WERI-Rb-1 (cell line): ENCODE results near the gene ZMYND19.
"Not testable (repeated sequence)": the region's sequence is repeated elsewhere in the genome, so short reads cannot be mapped to it uniquely, and the experiment has no call there.

ENCODE experiments used
- DNase-seq: peaks from one replicate; pipeline ENCODE4 v3.0.0-alpha.2; 2020
- H3K27ac ChIP-seq: fragments of 250-450 bp; sonication (Bioruptor Pico); 2 replicates; pipeline ENCODE4 v1.5.1; 2020; ENCODE audit warnings: mild to moderate bottlenecking, moderate library complexity
- H3K27me3 ChIP-seq: fragments of 250-450 bp; sonication (Bioruptor Pico); 2 replicates; pipeline ENCODE4 v1.5.1; 2021; ENCODE audit warnings: mild to moderate bottlenecking, low read depth, moderate library complexity; ENCODE audit not compliant: insufficient read depth, severe bottlenecking
- H3K36me3 ChIP-seq: fragments of 250-450 bp; sonication (Bioruptor Pico); 2 replicates; pipeline ENCODE4 v1.5.1; 2020; ENCODE audit warnings: mild to moderate bottlenecking, moderate library complexity
- H3K4me3 ChIP-seq: 2 replicates; pipeline ENCODE4 v1.5.1; 2011; ENCODE audit warnings: low read depth, mild to moderate bottlenecking, control low read depth, low read length
- H3K9me3 ChIP-seq: fragments of 250-450 bp; sonication (Bioruptor Pico); 2 replicates; pipeline ENCODE4 v1.5.1; 2021; ENCODE audit warnings: mild to moderate bottlenecking, moderate library complexity; ENCODE audit not compliant: severe bottlenecking
- CTCF ChIP-seq: IDR thresholded peaks from 2 replicates; pipeline ENCODE4 v1.5.1; 2011; ENCODE audit warnings: low read depth, mild to moderate bottlenecking, control low read depth, inconsistent platforms, low read length

Gene ZMYND19

GRCh38 chr9:137552022-137552768 is 38.1 kb downstream of the ZMYND19 start:
- Histone ChIP-seq H3K27me3 (no peaks in the 10 kb centered on the region), H3K9me3 (no peaks in the 10 kb centered on the region), H3K4me3 (peak overlapping the region; percentile 57), H3K27ac (peak overlapping the region; percentile 76), H3K36me3 (peaks cover 32% of the 10 kb centered on the region)
- peak; percentile 25 for DNase-seq
- TF ChIP-seq CTCF, result no peak

- peaks cover 27% of the 10 kb centered on the region for H3K36me3 ChIP-seq
- H3K4me3 ChIP-seq, result peak within 1 kb of the TSS; percentile 61
- DNase-seq, result peak; percentile 89
- H3K27me3 ChIP-seq, result no peaks in the 10 kb centered on the region
- H3K9me3 ChIP-seq, result peaks cover under 1% of the 10 kb centered on the region
- peak; percentile 70 for TF ChIP-seq CTCF
- peak within 1 kb of the TSS; percentile 81 for H3K27ac ChIP-seq
Observed at GRCh38 chr9:137551264-137552021, 38.9 kb downstream of the ZMYND19 start, which contains the start of gene MRPL41. MRPL41 (plus strand) TSS chr9:137551879; CDS start chr9:137552082, 203 bp downstream.

DNA sequence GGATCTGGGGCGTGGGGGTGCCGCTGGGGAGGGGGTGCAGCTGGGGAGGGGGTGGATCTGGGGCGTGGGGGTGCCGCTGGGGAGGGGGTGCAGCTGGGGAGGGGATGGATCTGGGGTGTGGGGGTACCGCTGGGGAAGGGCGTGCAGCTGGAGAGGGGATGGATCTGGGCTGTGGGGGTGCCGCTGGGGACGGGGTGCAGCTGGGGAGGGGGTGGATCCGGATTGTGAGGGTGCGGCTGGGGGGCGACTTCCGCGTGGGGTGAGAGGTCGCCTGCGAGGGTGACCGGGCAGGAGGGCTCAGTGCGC is 39.4 kb downstream of the ZMYND19 start:
- DNase-seq, H3K9me3 ChIP-seq, H3K27me3 ChIP-seq: not testable (repeated sequence)
- Histone ChIP-seq H3K27ac (peak overlapping the region; percentile 81), H3K36me3 (peaks cover 21% of the 10 kb centered on the region), H3K4me3 (peak overlapping the region; percentile 61)

DNA sequence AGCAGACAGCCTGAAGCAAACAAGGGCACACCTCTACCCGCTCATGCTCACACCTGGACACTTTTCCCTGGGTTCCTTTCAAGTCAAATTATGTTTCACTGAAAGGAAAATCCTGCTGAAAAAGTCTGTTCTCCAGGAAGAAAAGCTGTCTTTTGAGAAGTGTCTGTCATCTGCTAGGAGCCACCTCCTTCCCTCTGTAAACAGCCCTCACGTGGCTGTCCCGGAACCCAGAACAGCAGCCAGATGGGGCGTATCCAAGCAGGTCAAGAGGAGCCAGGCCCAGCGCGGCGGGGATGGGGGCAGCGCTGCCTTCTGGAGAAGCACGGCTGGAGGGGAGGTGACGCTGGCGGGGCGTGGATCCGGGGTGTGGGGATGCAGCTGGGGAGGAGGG is 40.1 kb downstream of the ZMYND19 start, which contains the start of gene PNPLA7:
TSS of gene PNPLA7 (minus strand) at position 172 of the 391 bp plus-strand sequence. CDS start 205 bp downstream, outside the sequence.
- peaks cover 17% of the 10 kb centered on the region for H3K36me3 ChIP-seq
- peaks cover 2% of the 10 kb centered on the region for H3K9me3 ChIP-seq
- peak; percentile 86 for DNase-seq
- TF ChIP-seq CTCF, result no peak
- H3K27ac ChIP-seq, result peak within 1 kb of the TSS; percentile 81
- peak within 1 kb of the TSS; percentile 61 for H3K4me3 ChIP-seq
- H3K27me3 ChIP-seq, result no peaks in the 10 kb centered on the region

GRCh38 chr9:137547687-137548543 is 42.4 kb downstream of the ZMYND19 start:
- no peak for DNase-seq
- Histone ChIP-seq H3K36me3 (peaks cover 1% of the 10 kb centered on the region), H3K4me3 (no peak overlapping the region), H3K27me3 (no peaks in the 10 kb centered on the region), H3K9me3 (peaks cover 2% of the 10 kb centered on the region), H3K27ac (no peak overlapping the region)
- TF ChIP-seq CTCF, result no peak
